Measurements from ENCODE around the gene ARPP21.
"Not testable (repeated sequence)": the region's sequence is repeated elsewhere in the genome, so short reads cannot be mapped to it uniquely, and the experiment has no call there.

The ARPP21 gene

GRCh38 chr3:35639254-35640186 lies at the start of gene ARPP21:
Gene ARPP21, plus strand, starts transcription at chr3:35639525. Its CDS starts 42,227 bp downstream, at chr3:35681752.
- DNase-seq (ENCODE audit: low read depth in 2 of 2): no peak

- no peak for DNase-seq (ENCODE audit: low read depth in 2 of 2)
Observed at GRCh38 chr3:35592589-35593295, 46.6 kb upstream of the ARPP21 start.

GRCh38 chr3:35594739-35595138 lies 44.6 kb upstream of the ARPP21 start:
- DNase-seq (ENCODE audit: low read depth in 2 of 2): no peak

GRCh38 chr3:35596335-35596995 lies 42.9 kb upstream of the ARPP21 start:
- no peak for DNase-seq (ENCODE audit: low read depth in 2 of 2)

- no peak for DNase-seq (ENCODE audit: low read depth in 2 of 2)
Observed at GRCh38 chr3:35597490-35597889, 41.8 kb upstream of the ARPP21 start.

GRCh38 chr3:35598804-35599203 lies 40.5 kb upstream of the ARPP21 start:
- DNase-seq (ENCODE audit: low read depth in 2 of 2): no peak

- DNase-seq (ENCODE audit: low read depth in 2 of 2): no peak
Observed at GRCh38 chr3:35601959-35602358, 37.4 kb upstream of the ARPP21 start.

GRCh38 chr3:35602395-35602936 lies 36.9 kb upstream of the ARPP21 start:
- DNase-seq (ENCODE audit: low read depth in 2 of 2): no peak

- no peak for DNase-seq (ENCODE audit: low read depth in 2 of 2)
Observed at GRCh38 chr3:35616346-35616745, 23.0 kb upstream of the ARPP21 start.

GRCh38 chr3:35617370-35617769 lies 22.0 kb upstream of the ARPP21 start:
- DNase-seq (ENCODE audit: low read depth in 2 of 2): no peak

- not testable (repeated sequence) for DNase-seq (ENCODE audit: low read depth in 2 of 2)
Observed at GRCh38 chr3:35620238-35620637, 19.1 kb upstream of the ARPP21 start.

GRCh38 chr3:35624698-35625097 lies 14.6 kb upstream of the ARPP21 start:
- DNase-seq (ENCODE audit: low read depth in 2 of 2): no peak

GRCh38 chr3:35633332-35634124 lies 5.8 kb upstream of the ARPP21 start:
- DNase-seq (ENCODE audit: low read depth in 2 of 2): no peak

- no peak for DNase-seq (ENCODE audit: low read depth in 2 of 2)
Observed at GRCh38 chr3:35635407-35635806, 3.9 kb upstream of the ARPP21 start.

- DNase-seq (ENCODE audit: low read depth in 2 of 2): no peak
Observed at GRCh38 chr3:35635926-35636683, 3.2 kb upstream of the ARPP21 start.

- DNase-seq (ENCODE audit: low read depth in 2 of 2): no peak
Observed at GRCh38 chr3:35638251-35638979, 910 bp upstream of the ARPP21 start.

- no peak for DNase-seq (ENCODE audit: low read depth in 2 of 2)
Observed at GRCh38 chr3:35638980-35639253, 408 bp upstream of the ARPP21 start.

- DNase-seq (ENCODE audit: low read depth in 2 of 2): no peak
Observed at GRCh38 chr3:35640190-35641165, 1.2 kb downstream of the ARPP21 start.

- DNase-seq (ENCODE audit: low read depth in 2 of 2): no peak
Observed at GRCh38 chr3:35641331-35641730, 2.0 kb downstream of the ARPP21 start.
